ENCODE data around the gene EPM2AIP1. TPM values are rescaled to one million over a fixed set of nuclear protein-coding genes. Genes with fewer than 3 reads are reported as not detected.

EPM2AIP1 gene
- polyA plus RNA-seq, 1 of the 3 experiments (the other 2 are of a cell fraction) = 4.7 TPM

DNA sequence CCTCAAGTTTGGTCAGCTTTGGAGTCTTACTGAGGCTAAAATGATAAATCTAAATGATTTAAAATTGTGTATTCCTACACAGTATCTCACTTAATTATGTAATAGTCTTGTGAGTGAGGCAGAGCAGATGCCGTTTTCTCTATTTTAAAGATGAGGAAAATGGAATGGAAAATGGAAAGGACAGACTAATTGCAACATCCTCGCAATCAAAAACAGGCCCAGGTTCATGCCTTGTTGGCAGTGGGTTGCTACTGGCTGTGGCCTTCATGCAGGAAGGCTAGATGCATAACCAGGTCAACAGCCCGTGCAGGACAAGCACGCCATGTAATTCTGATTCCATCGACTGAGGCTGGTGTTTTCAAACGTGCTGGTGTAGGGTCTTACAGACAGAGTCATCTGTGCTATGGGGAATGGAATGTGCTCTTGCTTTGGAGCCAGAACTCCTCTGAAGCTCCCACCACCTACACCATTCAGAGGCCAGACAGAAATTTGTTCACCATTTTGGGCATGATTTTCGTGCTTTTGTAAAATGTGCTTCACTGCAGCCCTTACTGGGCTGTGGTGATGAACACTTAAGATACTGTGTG lies 38.3 kb upstream of the EPM2AIP1 start:
- ChIA-PET POLR2A (interaction anchor here (1.0 to 1.1 kb wide), 2 partner anchors 11 to 42 kb away, joined by 3 read pairs; no protein-coding TSS in a partner anchor), CTCF (no interaction called here)
- Histone ChIP-seq H3K9me3 (0 out of 2 replicates have a peak, but pooled peaks cover 5% of the 10 kb centered on the region), H3K9me2 (no peaks in the 10 kb centered on the region), H4K20me1 (ENCODE audit: insufficient read depth) (no peaks in the 10 kb centered on the region), H3K27me3 (ENCODE audit: insufficient read depth) (no peaks in the 10 kb centered on the region), H3F3A (replicated peaks; ENCODE audit: insufficient read depth) (peaks cover 5% of the 10 kb centered on the region), H2AFZ (ENCODE audit: low read depth) (no peak overlapping the region), H3K4me1 (ENCODE audit: control insufficient read depth in 1 of 2, insufficient read depth in 2 of 2, low read depth in 1 of 2, low read length in 1 of 2) (peaks cover 0 to 2% of the 10 kb centered on the region in 2 experiments; a peak in 1 of 4 replicates), H3K27ac (ENCODE audit: low read depth in 2 of 2, low read length in 1 of 2) (0 out of 4 replicates have a peak overlapping the region, but pooled peaks of 1 of the 2 experiments have one; percentile 34), H3K36me3 (replicated peaks in 1 of 2; ENCODE audit: control insufficient read depth in 1 of 2, insufficient read depth in 2 of 2, low read length in 1 of 2) (peaks cover 49 to 68% of the 10 kb centered on the region in 2 experiments), H3K79me2 (ENCODE audit: insufficient read depth) (no peaks in the 10 kb centered on the region), H3K4me3 (ENCODE audit: low read depth in 2 of 2, low read length in 1 of 2) (no peak overlapping the region), H3K4me2 (no peak overlapping the region), H3K9ac (no peak overlapping the region)
- no peak for TF ChIP-seq NFIC (IDR thresholded peaks at IDR 0.05; ENCODE audit: borderline replicate concordance)
- TF ChIP-seq JUND (IDR thresholded peaks at IDR 0.05) = no peak
- no peak for TF ChIP-seq RXRA (IDR thresholded peaks at IDR 0.05; ENCODE audit: borderline replicate concordance, low read depth)
- no peak for TF ChIP-seq RCOR1 (IDR thresholded peaks at IDR 0.05; ENCODE audit: low read length)
- TF ChIP-seq, protein P1, sequence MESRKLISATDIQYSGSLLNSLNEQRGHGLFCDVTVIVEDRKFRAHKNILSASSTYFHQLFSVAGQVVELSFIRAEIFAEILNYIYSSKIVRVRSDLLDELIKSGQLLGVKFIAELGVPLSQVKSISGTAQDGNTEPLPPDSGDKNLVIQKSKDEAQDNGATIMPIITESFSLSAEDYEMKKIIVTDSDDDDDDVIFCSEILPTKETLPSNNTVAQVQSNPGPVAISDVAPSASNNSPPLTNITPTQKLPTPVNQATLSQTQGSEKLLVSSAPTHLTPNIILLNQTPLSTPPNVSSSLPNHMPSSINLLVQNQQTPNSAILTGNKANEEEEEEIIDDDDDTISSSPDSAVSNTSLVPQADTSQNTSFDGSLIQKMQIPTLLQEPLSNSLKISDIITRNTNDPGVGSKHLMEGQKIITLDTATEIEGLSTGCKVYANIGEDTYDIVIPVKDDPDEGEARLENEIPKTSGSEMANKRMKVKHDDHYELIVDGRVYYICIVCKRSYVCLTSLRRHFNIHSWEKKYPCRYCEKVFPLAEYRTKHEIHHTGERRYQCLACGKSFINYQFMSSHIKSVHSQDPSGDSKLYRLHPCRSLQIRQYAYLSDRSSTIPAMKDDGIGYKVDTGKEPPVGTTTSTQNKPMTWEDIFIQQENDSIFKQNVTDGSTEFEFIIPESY (IDR thresholded peaks at IDR 0.05; ENCODE audit: borderline replicate concordance, low read depth) = no peak
- TF ChIP-seq SMC3 (IDR thresholded peaks at IDR 0.05; ENCODE audit: low read depth, low read length) = no peak
- TF ChIP-seq RFX5 (IDR thresholded peaks at IDR 0.05; ENCODE audit: low read length) = no peak
- no peak for TF ChIP-seq POLR2AphosphoS5 (IDR thresholded peaks at IDR 0.05; ENCODE audit: low read depth, low read length)
- TF ChIP-seq, protein P2, sequence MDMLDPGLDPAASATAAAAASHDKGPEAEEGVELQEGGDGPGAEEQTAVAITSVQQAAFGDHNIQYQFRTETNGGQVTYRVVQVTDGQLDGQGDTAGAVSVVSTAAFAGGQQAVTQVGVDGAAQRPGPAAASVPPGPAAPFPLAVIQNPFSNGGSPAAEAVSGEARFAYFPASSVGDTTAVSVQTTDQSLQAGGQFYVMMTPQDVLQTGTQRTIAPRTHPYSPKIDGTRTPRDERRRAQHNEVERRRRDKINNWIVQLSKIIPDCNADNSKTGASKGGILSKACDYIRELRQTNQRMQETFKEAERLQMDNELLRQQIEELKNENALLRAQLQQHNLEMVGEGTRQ (IDR thresholded peaks at IDR 0.05; ENCODE audit: borderline replicate concordance, low read depth, low read length) = no peak
- TF ChIP-seq, protein P3, sequence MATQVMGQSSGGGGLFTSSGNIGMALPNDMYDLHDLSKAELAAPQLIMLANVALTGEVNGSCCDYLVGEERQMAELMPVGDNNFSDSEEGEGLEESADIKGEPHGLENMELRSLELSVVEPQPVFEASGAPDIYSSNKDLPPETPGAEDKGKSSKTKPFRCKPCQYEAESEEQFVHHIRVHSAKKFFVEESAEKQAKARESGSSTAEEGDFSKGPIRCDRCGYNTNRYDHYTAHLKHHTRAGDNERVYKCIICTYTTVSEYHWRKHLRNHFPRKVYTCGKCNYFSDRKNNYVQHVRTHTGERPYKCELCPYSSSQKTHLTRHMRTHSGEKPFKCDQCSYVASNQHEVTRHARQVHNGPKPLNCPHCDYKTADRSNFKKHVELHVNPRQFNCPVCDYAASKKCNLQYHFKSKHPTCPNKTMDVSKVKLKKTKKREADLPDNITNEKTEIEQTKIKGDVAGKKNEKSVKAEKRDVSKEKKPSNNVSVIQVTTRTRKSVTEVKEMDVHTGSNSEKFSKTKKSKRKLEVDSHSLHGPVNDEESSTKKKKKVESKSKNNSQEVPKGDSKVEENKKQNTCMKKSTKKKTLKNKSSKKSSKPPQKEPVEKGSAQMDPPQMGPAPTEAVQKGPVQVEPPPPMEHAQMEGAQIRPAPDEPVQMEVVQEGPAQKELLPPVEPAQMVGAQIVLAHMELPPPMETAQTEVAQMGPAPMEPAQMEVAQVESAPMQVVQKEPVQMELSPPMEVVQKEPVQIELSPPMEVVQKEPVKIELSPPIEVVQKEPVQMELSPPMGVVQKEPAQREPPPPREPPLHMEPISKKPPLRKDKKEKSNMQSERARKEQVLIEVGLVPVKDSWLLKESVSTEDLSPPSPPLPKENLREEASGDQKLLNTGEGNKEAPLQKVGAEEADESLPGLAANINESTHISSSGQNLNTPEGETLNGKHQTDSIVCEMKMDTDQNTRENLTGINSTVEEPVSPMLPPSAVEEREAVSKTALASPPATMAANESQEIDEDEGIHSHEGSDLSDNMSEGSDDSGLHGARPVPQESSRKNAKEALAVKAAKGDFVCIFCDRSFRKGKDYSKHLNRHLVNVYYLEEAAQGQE (IDR thresholded peaks at IDR 0.05; ENCODE audit: low read depth, low read length) = no peak
- TF ChIP-seq EZH2phosphoT487 (IDR thresholded peaks at IDR 0.05; ENCODE audit: borderline replicate concordance, low read depth) = no peak
- TF ChIP-seq, protein P4, sequence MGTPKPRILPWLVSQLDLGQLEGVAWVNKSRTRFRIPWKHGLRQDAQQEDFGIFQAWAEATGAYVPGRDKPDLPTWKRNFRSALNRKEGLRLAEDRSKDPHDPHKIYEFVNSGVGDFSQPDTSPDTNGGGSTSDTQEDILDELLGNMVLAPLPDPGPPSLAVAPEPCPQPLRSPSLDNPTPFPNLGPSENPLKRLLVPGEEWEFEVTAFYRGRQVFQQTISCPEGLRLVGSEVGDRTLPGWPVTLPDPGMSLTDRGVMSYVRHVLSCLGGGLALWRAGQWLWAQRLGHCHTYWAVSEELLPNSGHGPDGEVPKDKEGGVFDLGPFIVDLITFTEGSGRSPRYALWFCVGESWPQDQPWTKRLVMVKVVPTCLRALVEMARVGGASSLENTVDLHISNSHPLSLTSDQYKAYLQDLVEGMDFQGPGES (IDR thresholded peaks at IDR 0.05; ENCODE audit: low read depth, low read length) = no peak
- no peak for TF ChIP-seq GABPA (IDR thresholded peaks at IDR 0.05; ENCODE audit: low read depth)
- no peak for TF ChIP-seq FOSL2 (IDR thresholded peaks at IDR 0.05; ENCODE audit: borderline replicate concordance, low read depth)
- TF ChIP-seq EP300 (IDR thresholded peaks at IDR 0.05; ENCODE audit: borderline replicate concordance in 1 of 2, low read depth in 1 of 2, low read length in 1 of 2) = no peak
- TF ChIP-seq SIN3A (IDR thresholded peaks at IDR 0.05; ENCODE audit: borderline replicate concordance, low read depth, low read length) = no peak
- TF ChIP-seq MEF2A (IDR thresholded peaks at IDR 0.05; ENCODE audit: borderline replicate concordance, low read depth) = no peak
- 89% methylated on average over 6 of the region's 7 CpGs for WGBS (ENCODE audit: low lambda C conversion rate)
- DNase-seq = no peak

All from SK-N-SH (cell line).